Measurements from ENCODE around the gene PSMB9.

Gene PSMB9

DNA sequence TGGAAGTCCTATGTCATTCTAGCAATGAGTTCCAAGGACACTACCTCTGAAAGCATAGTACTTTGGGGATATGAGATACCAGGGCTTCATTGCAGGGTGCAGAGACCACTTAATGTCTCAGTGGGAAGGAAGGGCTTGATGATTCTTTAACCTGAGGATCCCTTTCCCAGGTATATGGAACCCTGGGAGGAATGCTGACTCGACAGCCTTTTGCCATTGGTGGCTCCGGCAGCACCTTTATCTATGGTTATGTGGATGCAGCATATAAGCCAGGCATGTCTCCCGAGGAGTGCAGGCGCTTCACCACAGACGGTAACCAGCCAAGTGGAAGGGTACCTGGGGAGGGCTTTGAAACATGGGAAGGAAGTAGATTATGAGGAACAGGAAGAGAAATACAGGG lies 4.2 kb downstream of the PSMB9 start:
- no peak for FAIRE-seq
- TF ChIP-seq, protein P1, sequence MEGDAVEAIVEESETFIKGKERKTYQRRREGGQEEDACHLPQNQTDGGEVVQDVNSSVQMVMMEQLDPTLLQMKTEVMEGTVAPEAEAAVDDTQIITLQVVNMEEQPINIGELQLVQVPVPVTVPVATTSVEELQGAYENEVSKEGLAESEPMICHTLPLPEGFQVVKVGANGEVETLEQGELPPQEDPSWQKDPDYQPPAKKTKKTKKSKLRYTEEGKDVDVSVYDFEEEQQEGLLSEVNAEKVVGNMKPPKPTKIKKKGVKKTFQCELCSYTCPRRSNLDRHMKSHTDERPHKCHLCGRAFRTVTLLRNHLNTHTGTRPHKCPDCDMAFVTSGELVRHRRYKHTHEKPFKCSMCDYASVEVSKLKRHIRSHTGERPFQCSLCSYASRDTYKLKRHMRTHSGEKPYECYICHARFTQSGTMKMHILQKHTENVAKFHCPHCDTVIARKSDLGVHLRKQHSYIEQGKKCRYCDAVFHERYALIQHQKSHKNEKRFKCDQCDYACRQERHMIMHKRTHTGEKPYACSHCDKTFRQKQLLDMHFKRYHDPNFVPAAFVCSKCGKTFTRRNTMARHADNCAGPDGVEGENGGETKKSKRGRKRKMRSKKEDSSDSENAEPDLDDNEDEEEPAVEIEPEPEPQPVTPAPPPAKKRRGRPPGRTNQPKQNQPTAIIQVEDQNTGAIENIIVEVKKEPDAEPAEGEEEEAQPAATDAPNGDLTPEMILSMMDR (IDR thresholded peaks at IDR 0.05; ENCODE audit: insufficient read depth, missing control alignments): no peak

DNA sequence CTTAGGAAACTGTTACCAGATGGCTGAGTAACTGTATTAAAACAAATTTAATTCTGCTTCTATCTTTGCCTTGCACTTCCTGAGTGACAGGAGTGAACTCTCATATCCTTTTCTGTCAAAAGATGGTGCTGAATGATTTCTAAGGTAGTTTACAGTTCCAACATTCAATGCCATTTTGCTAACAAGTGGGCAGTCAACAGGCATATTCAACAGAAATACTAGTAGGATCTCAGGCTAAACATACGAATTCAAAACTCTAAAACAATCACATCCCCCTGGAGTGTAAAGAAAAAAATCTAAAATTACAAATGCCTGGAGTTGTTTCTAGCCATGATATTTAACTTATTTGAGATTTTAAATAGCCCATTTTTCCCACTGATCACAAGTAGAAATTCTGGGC lies 6.7 kb downstream of the PSMB9 start:
- TF ChIP-seq, protein P1 (IDR thresholded peaks at IDR 0.05; ENCODE audit: insufficient read depth, missing control alignments): no peak
- DNase-seq (ENCODE audit: insufficient read length, low spot score) (no peak), FAIRE-seq (no peak)

More for the DNA sequence above, 4.2 kb downstream of the PSMB9 start:
- no peak for DNase-seq (ENCODE audit: insufficient read length, low spot score)

DNA sequence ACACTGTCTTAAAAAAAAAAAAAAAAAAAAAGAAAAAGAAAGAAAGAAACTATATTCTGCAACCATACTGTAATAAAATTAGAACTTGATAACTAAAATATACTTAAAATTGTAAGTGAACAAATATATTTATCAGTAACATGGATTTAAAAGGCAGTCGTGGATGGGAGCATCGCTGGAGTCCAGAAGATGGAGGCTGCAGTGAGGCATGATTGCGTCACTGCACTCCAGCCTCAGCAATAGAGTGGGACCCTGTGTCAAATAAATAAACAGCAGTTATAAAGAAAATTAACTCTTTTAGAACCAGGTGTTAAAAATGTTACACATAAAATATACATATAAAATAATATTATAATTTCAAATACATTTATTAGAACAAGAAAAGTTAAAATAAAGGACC lies 8.7 kb downstream of the PSMB9 start:
- FAIRE-seq (no peak), DNase-seq (ENCODE audit: insufficient read length, low spot score) (no peak)
- TF ChIP-seq, protein P1 (IDR thresholded peaks at IDR 0.05; ENCODE audit: insufficient read depth, missing control alignments): no peak

DNA sequence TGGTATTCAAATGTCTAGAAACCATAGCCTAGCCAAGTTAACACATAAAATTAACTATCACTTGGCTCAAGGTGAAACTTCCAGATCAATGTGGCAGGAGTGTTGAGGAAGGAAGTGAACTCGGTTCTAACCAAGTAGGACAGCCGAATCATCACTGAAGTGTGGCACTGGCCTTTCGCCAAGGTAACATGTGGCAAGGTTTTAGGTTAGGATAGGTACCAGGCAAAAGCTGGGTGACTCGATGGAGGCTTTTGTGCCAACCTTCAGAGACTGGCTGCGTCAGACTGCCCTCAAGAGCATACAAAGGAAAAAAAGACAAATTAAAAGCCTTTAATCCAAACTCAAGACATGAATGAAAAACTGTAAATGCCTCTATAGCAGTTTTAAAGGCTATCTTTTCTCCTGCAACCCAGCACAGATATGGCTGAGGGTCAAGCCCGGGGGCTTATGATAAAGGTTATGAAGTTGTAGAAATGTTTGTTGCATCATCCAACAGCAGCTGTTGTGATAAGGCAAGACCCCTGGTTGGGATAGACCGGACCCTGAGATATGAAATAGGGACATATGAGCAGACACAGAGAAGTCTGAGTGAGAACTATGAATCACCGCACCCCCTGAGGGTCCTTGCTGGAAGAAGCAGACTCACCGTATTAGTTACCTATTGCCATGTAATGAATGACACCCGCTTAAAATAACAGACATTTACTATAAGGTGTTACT lies 11.9 kb downstream of the PSMB9 start:
- TF ChIP-seq, protein P1 (IDR thresholded peaks at IDR 0.05; ENCODE audit: insufficient read depth, missing control alignments): no peak
- DNase-seq (ENCODE audit: insufficient read length, low spot score) (no peak), FAIRE-seq (no peak)

DNA sequence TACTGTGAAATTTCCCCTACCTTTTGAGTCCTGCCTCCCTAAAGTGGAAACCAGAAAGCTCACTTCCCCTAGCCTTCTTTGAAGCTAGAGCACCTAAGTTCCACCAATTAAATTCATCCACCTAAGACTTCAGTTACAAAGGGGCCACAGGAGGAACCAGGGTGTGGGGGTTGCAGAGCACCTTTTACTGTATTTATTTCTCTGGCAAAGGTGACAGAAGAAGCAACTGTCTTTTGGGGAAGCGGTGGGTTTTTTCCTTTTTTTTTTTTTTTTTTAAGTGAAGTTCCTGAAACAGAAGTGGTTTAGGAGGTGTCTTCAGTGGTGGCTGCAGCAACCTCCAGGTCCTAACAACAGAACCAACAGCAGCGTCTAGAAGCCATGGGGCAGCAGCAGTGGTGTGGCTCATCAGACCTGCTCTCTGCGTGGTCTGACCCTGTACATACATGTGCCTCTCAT lies 13.1 kb downstream of the PSMB9 start:
- DNase-seq (ENCODE audit: insufficient read length, low spot score): no peak
- no peak for FAIRE-seq
- TF ChIP-seq, protein P1 (IDR thresholded peaks at IDR 0.05; ENCODE audit: insufficient read depth, missing control alignments): no peak

DNA sequence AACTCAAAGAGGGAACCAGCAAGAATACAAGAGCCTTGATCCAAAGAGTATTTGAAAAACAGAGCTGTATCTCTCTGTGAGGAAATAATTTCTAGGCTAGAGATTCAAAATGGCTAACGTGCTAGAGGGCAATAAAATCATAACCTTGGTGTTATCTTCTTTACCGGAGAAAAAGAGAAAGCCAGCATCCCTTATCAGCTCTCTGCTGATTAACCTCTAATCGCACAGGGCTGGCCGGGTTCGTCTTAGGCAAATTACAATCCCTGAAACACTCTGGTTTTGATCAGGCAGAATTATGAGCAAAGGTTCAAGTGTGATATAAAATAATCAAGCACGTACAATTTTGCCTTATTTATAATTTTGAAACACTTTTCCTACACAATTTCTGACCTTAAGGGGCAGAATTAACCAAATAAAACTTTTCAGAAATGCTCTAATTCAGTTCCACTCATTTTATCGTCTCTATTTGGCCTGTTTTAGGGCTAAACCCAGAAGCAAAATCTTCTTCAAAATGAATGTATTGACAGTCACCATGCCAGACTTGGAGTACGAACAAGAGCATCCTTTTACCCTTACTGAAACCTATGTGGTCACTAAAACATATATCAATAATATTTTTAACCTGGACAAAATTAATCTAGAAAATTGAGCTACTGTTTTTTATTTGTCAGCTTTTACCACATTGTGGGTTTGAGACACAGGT lies 13.7 kb downstream of the PSMB9 start:
- DNase-seq (ENCODE audit: insufficient read length, low spot score) (no peak), FAIRE-seq (no peak)
- TF ChIP-seq, protein P1 (IDR thresholded peaks at IDR 0.05; ENCODE audit: insufficient read depth, missing control alignments): no peak
